Stimulated activated naive CD8-positive, alpha-beta T cell treated with anti-CD3 and anti-CD28 coated beads, Interleukin-15, Interleukin-2, amounts not matched to agents 100 ng/mL and 50 ng/mL, for 24 hours (primary cell): ENCODE measurements around the gene NOD2.
A peak's percentile ranks its signal among the peaks of the same experiment; 100 is the strongest.

Source experiments
- H3K27ac Mint-ChIP-seq: one replicate; pipeline ENCODE4 v1.8.0; 2021; ENCODE audit warnings: mild to moderate bottlenecking, mixed read lengths
- H3K27me3 Mint-ChIP-seq: one replicate; pipeline ENCODE4 v1.8.0; 2021; ENCODE audit warnings: mixed read lengths
- H3K36me3 Mint-ChIP-seq: one replicate; pipeline ENCODE4 v1.8.0; 2021; ENCODE audit warnings: low read depth, mixed read lengths
- H3K4me1 Mint-ChIP-seq: one replicate; pipeline ENCODE4 v1.8.0; 2021; ENCODE audit warnings: low read depth, mixed read lengths
- H3K4me3 Mint-ChIP-seq: one replicate; pipeline ENCODE4 v1.8.0; 2021; ENCODE audit warnings: mild to moderate bottlenecking, mixed read lengths
- H3K9me3 Mint-ChIP-seq: one replicate; pipeline ENCODE4 v1.8.0; 2021; ENCODE audit warnings: mixed read lengths

NOD2 gene

DNA sequence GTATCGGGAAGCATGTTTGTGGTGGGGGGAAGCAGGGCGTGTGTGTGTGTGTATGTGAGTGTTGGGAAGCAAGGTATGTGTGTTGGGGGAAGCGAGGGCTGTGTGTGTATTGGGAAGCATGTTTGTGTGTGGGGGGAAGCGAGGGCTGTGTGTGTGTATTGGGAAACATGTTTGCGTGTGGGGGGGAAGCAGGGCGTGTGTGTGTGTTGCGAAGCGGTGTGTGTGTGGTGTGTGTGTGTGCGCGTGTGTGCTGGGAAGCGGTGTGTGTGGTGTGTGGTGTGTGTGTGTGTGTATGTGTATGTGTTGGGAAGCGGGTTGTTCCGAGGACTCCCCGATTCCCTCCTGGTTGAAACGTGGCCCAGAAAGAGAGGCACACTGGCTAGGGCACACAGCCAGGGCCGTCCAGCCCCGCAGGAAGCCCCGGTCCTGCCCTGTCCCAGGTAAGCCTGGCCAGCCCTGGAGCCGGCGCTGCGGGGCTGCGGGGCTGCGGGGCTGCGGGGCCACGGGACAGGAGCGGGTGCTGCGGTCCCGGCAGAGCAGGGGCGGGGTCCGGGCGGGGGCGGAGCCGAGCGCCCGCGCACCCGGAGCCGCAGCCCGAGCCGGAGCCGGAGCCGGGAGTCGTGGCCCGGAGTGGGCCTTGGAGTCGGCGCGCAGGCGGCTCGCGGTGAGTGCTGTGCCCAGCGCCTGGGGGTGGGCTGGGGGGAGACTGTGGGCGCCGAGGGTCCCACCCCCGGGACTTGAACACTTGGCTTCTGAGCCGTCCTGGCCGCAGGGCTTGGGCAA, at the start of gene NOD2:
NOD2 (plus strand) TSS at position 608 of the 783 bp plus-strand sequence. CDS start 5,890 bp downstream, outside the sequence.
- peak within 1 kb of the TSS; percentile 57 for H3K27ac Mint-ChIP-seq
- peak within 1 kb of the TSS; percentile 80 for H3K4me3 Mint-ChIP-seq

DNA sequence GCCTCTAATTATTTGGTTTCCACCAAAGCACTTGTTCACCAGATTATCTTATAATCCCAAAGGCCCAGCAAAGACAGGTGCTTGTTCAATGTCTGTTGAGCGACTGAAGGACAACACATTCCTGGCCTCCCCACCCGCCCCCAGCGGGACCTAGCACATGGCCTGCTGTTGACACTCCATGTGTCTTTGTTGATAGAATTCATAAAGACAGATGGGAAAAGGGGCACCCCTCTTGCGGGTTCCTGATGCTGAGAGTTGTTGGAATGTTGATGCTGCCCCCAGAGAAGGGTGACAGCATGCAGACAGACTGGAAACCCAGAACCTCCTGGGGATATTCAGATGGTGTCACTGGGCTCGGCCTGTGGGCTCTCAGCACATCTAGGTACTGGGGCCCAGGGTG, 49.2 kb upstream of the NOD2 start:
- Mint-ChIP-seq H3K4me3 (no peak overlapping the region), H3K27me3 (no peaks in the 10 kb centered on the region), H3K36me3 (no peaks in the 10 kb centered on the region), H3K27ac (no peak overlapping the region), H3K4me1 (no peaks in the 10 kb centered on the region), H3K9me3 (no peaks in the 10 kb centered on the region)

More for the DNA sequence above, at the start of gene NOD2:
- Mint-ChIP-seq H3K36me3 (no peaks in the 10 kb centered on the region), H3K9me3 (no peaks in the 10 kb centered on the region), H3K4me1 (peaks cover 81% of the 10 kb centered on the region), H3K27me3 (peaks cover 4% of the 10 kb centered on the region)

DNA sequence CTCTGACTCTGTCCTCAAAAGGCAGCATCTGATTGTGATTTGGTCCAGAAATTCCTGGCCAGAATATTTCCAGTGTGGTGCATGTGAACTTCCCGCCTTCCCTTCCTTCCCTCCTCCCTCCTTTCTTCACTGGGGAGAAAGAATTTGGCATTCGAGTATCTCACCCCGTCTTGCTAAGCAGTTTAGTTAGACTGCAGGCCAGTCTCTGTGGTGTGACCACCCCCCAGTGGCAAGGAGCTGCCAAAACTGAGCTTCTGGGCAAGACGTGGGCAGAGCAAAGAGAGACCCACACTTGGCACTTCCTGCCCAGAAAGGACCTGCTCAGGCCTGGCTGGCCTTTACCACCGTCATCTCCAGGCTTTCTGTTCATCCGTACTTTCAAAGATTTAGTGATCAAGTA, 48.7 kb upstream of the NOD2 start:
- Mint-ChIP-seq H3K9me3 (no peaks in the 10 kb centered on the region), H3K27ac (no peak overlapping the region), H3K36me3 (no peaks in the 10 kb centered on the region), H3K4me1 (no peaks in the 10 kb centered on the region), H3K27me3 (no peaks in the 10 kb centered on the region), H3K4me3 (no peak overlapping the region)

DNA sequence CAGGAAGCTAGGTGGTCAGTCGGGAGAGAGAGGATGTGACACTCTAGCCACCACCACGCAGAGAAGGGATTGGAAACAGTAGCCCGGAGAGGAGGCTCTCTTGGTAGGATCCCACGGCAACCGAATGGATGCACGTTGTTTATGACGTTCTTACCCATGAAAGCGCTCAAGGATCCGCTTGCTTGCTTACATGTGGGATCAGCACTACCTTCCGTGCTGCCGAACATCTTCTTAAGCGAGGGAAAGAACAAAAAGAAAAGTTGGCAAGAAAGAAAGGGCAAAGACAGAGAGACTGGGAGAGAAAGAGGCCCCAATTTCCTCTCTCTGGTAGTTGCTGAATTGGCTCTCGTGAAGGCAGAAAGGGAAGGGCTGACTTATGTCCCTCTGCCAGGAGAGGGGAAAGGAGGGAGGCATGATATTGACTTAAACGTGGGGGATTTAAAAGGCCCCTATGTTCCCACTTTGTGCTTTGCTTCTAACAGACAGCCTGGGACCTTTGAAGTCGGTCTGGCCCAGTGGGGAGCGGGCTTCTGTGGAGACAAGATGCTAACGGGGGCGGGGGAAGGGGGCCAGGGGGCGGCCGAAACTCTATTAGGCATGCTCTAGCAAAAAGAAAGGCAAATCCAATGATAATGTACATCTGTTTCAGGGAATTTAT, 47.7 kb upstream of the NOD2 start:
- H3K4me3 Mint-ChIP-seq, result no peak overlapping the region
- no peaks in the 10 kb centered on the region for H3K36me3 Mint-ChIP-seq
- H3K27ac Mint-ChIP-seq, result no peak overlapping the region
- H3K9me3 Mint-ChIP-seq, result no peaks in the 10 kb centered on the region
- no peaks in the 10 kb centered on the region for H3K27me3 Mint-ChIP-seq
- no peaks in the 10 kb centered on the region for H3K4me1 Mint-ChIP-seq

DNA sequence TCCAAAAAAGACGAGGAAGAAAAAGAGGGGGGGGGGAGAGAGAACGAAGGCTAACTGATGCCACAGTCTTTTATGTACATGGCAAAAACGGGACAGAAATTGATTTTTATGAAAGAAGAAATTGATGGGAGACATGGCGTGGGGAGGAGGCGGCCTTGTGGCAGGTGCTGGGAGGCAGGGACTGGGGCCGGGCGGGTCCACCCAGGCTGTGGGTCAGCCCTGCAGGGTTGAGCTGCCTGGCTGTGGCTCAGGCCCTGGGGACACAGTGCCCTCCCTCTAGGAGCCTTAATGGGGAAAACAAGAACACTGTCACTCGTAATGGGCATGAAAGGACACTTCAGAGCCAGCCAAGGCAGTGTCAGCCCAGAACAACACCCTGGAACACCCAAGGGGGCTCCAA, 47.1 kb upstream of the NOD2 start:
- H3K27me3 Mint-ChIP-seq, result no peaks in the 10 kb centered on the region
- H3K9me3 Mint-ChIP-seq, result no peaks in the 10 kb centered on the region
- no peak overlapping the region for H3K27ac Mint-ChIP-seq
- no peaks in the 10 kb centered on the region for H3K36me3 Mint-ChIP-seq
- no peak overlapping the region for H3K4me3 Mint-ChIP-seq
- no peaks in the 10 kb centered on the region for H3K4me1 Mint-ChIP-seq

DNA sequence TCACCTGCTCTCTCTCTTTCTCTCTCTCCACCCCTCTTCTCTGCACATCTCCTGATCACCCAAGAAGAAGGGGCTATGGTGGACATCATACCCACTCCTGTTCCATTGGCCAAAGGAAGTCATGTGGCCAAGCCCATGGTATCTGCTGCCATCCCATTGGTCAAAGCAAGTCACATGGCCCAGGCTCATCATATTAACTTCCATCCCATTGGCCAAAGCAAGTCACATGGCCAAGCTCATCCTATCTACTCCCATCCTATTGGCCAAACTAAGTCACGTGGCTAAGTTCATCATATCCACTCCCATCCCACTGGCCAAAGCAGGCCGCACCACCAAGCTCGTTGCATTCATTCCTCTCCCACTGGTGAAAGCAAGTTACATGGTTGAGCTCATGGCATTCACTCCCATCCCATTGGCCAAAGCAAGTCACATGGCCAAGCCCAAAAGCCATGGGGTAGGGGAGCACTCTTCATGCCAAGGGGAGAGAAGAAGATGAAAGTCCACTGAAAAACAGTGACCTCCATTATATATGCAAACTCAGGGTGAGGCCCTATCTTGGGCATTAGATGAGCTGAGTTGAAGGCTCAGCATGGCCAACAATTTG, 41.5 kb upstream of the NOD2 start:
- no peaks in the 10 kb centered on the region for H3K4me1 Mint-ChIP-seq
- no peak overlapping the region for H3K4me3 Mint-ChIP-seq
- H3K36me3 Mint-ChIP-seq, result no peaks in the 10 kb centered on the region
- no peak overlapping the region for H3K27ac Mint-ChIP-seq
- H3K9me3 Mint-ChIP-seq, result peaks cover 3% of the 10 kb centered on the region
- no peaks in the 10 kb centered on the region for H3K27me3 Mint-ChIP-seq

DNA sequence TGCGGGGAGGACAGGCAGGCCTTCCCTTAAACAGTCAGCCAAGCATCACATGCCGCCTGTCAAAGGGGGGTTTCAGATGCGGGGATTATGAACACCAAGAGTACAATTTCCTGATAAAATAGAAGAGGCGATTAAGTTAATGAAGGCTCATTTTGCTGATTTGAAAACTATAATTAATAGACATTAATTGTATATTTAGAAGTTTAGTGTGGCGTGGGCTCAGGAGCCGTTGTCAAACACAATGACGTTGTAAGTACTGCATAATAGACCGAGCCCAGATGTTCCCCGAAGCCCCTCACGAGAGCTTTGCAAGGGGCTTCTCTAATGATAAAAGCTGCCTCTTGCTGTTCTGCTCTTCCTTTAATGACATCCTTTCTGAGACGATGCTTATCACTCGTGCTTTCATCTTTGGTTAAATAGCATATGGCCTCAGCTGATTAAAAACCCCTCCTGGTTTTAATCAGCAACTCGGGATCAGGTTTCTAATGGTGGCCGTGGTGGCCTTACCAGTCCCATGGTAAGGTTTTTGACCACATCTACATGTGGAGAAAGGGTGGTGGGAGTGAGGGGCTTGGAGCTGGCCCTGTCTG, 40.5 kb upstream of the NOD2 start:
- Mint-ChIP-seq H3K36me3 (no peaks in the 10 kb centered on the region), H3K27me3 (no peaks in the 10 kb centered on the region)

DNA sequence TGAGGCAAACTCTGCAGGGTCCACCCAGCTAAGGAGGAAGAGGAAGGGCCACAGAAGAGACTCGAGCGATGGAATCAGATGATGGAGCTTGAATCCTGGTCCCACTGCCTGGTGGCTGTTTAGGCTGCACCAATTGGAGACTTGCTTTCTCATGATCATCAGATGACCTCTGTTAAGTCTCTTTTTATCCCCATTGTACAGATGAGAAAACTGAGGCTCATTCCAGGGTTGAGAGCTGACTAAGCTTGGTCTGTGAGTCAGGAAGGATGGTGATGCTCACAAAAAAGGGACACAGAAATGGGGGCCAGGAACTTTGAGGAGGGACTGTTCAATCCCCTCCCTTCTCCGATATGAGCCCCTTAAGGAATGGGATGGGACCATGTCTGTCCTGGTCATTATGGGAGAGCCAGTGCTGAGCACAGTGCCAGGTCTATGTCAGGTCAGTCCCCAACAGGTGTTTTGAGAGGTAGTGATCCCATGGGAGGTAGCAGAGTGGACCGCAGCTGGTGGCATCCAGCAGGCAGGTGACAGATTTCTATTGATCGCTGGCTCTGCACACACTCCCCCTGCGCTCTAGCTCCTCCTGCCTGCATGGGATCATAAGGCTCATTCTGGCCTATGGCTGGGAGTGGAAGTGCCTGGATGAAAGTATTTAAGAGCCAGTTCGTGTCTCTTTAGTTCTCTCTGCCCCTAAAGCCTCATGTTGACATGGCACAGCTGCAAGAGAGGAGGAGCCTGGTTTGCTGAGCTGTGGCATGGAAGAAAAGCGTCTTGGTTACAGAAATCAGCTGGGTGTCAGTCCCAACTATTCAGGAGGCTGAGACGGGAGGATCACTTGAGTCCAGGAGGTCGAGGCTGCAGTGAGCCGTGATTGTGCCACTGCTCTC, 39.5 kb upstream of the NOD2 start:
- Mint-ChIP-seq H3K27ac (no peak overlapping the region), H3K36me3 (no peaks in the 10 kb centered on the region)

More for the DNA sequence above, 40.5 kb upstream of the NOD2 start:
- H3K4me1 Mint-ChIP-seq, result no peaks in the 10 kb centered on the region
- peaks cover 3% of the 10 kb centered on the region for H3K9me3 Mint-ChIP-seq
- no peak overlapping the region for H3K4me3 Mint-ChIP-seq
- H3K27ac Mint-ChIP-seq, result no peak overlapping the region

DNA sequence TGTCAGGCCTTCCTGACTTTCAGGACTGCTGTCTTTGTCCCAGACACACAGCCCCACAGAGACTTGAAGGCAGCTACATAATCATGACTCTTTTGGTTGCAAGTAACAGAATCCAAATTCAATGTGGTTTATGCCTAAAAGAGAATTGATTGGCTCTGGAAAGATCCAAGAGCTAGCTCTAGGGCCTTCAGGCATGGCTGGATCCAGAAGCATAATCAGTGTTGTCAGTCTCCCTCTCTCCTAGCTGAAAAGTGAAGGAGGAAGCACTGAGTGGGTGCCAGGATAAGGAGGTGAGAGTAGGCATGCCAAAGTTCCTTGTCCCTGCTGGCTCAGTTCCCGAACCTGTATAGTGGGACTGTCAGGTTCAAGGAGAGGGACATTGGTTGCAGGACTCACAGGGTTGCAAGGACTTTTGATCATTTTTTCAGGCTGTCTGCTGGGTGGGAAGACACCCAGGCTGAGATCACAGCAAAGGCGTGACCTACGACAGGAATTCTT, 37.8 kb upstream of the NOD2 start:
- Mint-ChIP-seq H3K4me1 (no peaks in the 10 kb centered on the region), H3K27me3 (no peaks in the 10 kb centered on the region), H3K36me3 (no peaks in the 10 kb centered on the region), H3K4me3 (no peak overlapping the region), H3K9me3 (peaks cover 3% of the 10 kb centered on the region), H3K27ac (no peak overlapping the region)

More for the DNA sequence above, 39.5 kb upstream of the NOD2 start:
- H3K4me3 Mint-ChIP-seq, result no peak overlapping the region
- H3K27me3 Mint-ChIP-seq, result no peaks in the 10 kb centered on the region
- no peaks in the 10 kb centered on the region for H3K4me1 Mint-ChIP-seq
- H3K9me3 Mint-ChIP-seq, result peaks cover 3% of the 10 kb centered on the region

DNA sequence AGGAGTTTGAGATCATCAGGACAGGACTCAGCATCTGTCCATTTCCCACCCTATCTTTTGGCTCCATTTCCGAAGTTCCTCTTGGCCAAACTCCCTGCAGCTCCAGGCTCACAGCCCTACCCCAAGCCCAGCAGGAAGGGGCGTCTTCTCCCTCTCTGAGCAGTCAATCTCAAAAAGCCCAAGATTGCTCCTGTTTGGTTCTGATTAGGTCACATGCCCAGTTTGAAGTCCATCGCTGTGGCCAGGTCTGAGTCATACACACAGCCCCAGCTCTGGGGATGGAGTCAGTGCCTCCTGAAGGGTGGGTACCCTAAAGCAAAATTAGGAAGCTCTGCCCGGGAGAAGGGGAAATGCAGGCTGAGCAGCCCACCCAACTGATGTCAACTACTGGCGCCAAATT, 36.2 kb upstream of the NOD2 start:
- H3K4me3 Mint-ChIP-seq, result no peak overlapping the region
- no peaks in the 10 kb centered on the region for H3K27me3 Mint-ChIP-seq
- no peaks in the 10 kb centered on the region for H3K36me3 Mint-ChIP-seq
- H3K4me1 Mint-ChIP-seq, result no peaks in the 10 kb centered on the region
- no peak overlapping the region for H3K27ac Mint-ChIP-seq
- peaks cover 2% of the 10 kb centered on the region for H3K9me3 Mint-ChIP-seq

DNA sequence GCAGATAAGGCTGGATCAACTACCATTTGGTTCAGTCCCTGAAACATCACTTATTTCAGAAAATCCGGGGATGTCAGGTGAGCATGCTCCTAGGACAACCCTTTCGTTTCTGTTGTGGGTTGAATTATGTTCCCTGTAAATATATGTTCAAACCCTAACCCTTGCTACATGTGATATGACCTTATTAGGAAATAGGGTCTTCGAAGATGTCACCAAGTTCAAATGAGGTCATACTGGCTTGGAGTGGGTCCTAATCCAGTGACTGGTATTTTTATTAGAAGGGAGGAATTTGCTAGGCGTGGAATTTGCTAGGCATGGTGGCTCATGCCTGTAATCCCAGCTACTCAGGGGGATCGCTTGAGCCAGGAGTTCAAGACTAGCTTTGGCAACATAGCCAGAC, 33.6 kb upstream of the NOD2 start:
- Mint-ChIP-seq H3K9me3 (peaks cover 5% of the 10 kb centered on the region), H3K4me3 (no peak overlapping the region), H3K36me3 (no peaks in the 10 kb centered on the region), H3K27me3 (no peaks in the 10 kb centered on the region), H3K4me1 (peaks cover 4% of the 10 kb centered on the region), H3K27ac (peak overlapping the region; percentile 14)

DNA sequence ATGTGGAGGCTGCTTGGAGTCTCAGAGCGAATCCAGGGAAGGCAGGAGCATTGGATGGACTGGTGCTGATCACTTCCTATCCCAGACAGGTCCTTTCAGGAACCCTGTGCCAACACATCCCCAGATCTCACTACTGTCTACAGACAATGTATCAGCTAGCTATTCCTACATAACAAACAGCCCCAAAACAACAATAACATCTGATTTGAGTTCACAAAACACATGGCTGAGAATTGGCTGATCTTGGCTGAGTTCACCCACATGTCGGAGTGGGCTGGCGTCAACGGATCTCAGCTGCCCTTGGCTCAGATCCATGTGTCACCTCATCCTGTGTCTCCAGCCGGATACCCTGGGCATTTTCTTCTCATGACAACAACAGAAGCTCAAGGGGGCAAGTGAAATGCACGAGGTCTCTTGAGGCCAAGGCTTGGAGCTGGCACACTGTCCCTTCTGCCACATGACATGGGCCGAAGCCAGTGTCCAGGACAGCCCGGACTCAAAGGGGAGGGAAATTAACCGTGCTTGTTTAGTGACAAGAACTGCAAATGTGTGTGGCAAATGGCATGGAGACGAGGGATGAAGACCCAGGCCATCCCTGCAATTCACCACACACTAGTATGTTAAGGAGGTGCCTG, 31.0 kb upstream of the NOD2 start:
- Mint-ChIP-seq H3K9me3 (peaks cover 5% of the 10 kb centered on the region), H3K27ac (no peak overlapping the region), H3K27me3 (no peaks in the 10 kb centered on the region), H3K36me3 (no peaks in the 10 kb centered on the region), H3K4me1 (peaks cover 27% of the 10 kb centered on the region), H3K4me3 (no peak overlapping the region)

DNA sequence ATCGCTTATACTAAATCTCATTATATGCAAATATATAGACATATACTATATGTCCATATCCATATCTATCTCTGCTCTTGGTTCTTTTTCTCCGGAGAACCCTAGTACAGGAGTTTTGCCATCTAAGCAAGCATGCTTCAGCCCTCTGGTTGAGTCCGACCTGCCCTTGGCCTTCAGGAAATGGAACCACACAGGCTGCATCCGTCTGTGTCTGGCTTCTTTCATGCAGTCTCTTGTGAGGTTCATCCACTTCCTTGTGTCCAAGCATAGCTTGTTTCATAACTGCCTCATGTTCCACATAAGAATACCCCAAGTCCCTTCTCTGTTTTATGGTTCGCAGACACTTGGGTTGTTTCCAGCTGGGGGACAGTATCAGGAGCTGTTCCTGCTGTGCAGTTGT, 29.1 kb upstream of the NOD2 start:
- Mint-ChIP-seq H3K36me3 (peaks cover 4% of the 10 kb centered on the region), H3K27me3 (no peaks in the 10 kb centered on the region), H3K27ac (no peak overlapping the region), H3K9me3 (peaks cover 5% of the 10 kb centered on the region), H3K4me1 (peaks cover 38% of the 10 kb centered on the region), H3K4me3 (no peak overlapping the region)
